Measurements from ENCODE around the gene TJAP1. TPM values are rescaled to one million over a fixed set of nuclear protein-coding genes. Genes with fewer than 3 reads are reported as not detected.
A peak's percentile ranks its signal among the peaks of the same experiment; 100 is the strongest.

Gene TJAP1
- total RNA-seq, 1 donor from 2014 or later, result 38.7 TPM

DNA sequence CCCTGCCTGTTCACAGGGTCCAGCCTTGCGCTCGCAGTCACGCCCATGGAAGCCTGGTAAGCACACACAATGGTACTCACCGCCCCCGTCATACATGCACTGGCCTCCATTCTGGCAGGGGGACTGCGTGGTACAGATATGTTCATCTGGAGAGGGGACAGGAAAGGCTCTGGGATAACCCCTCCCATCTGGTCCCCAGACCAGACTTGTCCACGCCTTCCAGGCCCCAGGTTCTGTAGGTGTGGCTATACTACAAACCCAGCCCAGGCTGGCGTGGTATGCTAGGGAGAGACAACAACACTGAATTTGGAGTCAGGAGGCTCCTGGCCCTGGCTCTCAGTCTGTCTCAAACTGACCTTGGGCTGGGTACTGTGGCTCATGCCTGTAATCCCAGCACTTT is 25.4 kb upstream of the TJAP1 start:
- peaks cover 16% of the 10 kb centered on the region for H3K4me1 Mint-ChIP-seq (ENCODE audit: unreplicated experiment)
- no peak overlapping the region for H3K4me3 Mint-ChIP-seq (ENCODE audit: unreplicated experiment)
- H3K9me3 Mint-ChIP-seq (ENCODE audit: unreplicated experiment), result no peaks in the 10 kb centered on the region
- no peak for TF ChIP-seq CTCF (IDR thresholded peaks at IDR 0.05)
- H3K27me3 Mint-ChIP-seq (ENCODE audit: unreplicated experiment), result peaks cover 14% of the 10 kb centered on the region
- no peak overlapping the region for H3K27ac Mint-ChIP-seq (ENCODE audit: unreplicated experiment)
- DNase-seq (ENCODE audit: extremely low spot score, unreplicated experiment), result no peak
- peaks cover 16% of the 10 kb centered on the region for H3K36me3 Mint-ChIP-seq (ENCODE audit: unreplicated experiment)

GRCh38 chr6:43452896-43453295 is 24.5 kb upstream of the TJAP1 start:
- H3K27me3 Mint-ChIP-seq (ENCODE audit: unreplicated experiment), result peaks cover 20% of the 10 kb centered on the region
- no peak overlapping the region for H3K4me3 Mint-ChIP-seq (ENCODE audit: unreplicated experiment)
- H3K4me1 Mint-ChIP-seq (ENCODE audit: unreplicated experiment), result peaks cover 19% of the 10 kb centered on the region
- peaks cover 8% of the 10 kb centered on the region for H3K36me3 Mint-ChIP-seq (ENCODE audit: unreplicated experiment)
- no peak for TF ChIP-seq CTCF (IDR thresholded peaks at IDR 0.05)
- H3K27ac Mint-ChIP-seq (ENCODE audit: unreplicated experiment), result no peak overlapping the region
- H3K9me3 Mint-ChIP-seq (ENCODE audit: unreplicated experiment), result no peaks in the 10 kb centered on the region
- DNase-seq (ENCODE audit: extremely low spot score, unreplicated experiment), result no peak

DNA sequence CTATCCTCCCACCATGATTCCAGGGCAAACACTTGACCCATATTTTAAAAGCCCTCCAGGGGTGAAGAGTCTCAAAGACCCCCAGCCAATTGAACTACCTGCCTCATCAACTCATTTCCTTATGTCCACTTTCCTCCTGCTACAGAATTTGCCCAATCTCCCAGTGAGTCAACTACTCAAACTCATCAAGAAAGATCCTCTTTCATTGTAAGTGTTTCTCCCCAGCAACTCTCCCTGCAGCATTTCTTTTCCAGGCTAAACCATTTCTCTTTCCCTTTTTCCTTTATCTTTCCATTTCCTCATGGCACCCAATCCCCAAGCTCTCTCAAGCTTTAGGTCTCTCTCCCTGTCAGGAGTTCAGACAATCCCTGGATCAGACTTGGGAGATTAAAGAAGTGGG is 23.5 kb upstream of the TJAP1 start:
- Mint-ChIP-seq H3K36me3 (ENCODE audit: unreplicated experiment) (peaks cover 6% of the 10 kb centered on the region), H3K27ac (ENCODE audit: unreplicated experiment) (no peak overlapping the region), H3K4me3 (ENCODE audit: unreplicated experiment) (no peak overlapping the region), H3K27me3 (ENCODE audit: unreplicated experiment) (peaks cover 20% of the 10 kb centered on the region), H3K4me1 (ENCODE audit: unreplicated experiment) (peaks cover 19% of the 10 kb centered on the region), H3K9me3 (ENCODE audit: unreplicated experiment) (no peaks in the 10 kb centered on the region)
- no peak for DNase-seq (ENCODE audit: extremely low spot score, unreplicated experiment)
- TF ChIP-seq CTCF (IDR thresholded peaks at IDR 0.05), result no peak

DNA sequence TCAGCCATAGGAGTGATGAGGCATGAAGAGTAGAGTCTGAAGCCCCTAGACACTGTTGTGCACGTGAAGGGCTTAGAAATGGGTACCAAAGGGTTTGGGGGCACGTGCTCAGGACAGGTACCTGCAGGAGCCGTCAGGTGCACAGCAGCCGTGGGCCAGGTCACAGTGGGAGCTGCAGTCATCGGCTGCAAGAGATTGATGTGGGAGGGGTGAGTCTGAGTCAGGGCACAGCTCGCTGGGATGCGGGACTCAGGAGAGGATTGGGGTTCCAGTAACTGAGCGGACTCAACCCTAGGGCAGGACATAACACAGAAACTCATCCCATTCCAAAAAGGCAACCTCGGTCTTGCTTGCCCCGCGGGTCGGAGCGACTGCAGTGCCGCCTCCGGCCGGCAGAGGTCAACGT is 23.1 kb upstream of the TJAP1 start:
- peaks cover 20% of the 10 kb centered on the region for H3K27me3 Mint-ChIP-seq (ENCODE audit: unreplicated experiment)
- TF ChIP-seq CTCF (IDR thresholded peaks at IDR 0.05), result peak; percentile 93
- H3K36me3 Mint-ChIP-seq (ENCODE audit: unreplicated experiment), result peaks cover 4% of the 10 kb centered on the region
- no peak overlapping the region for H3K27ac Mint-ChIP-seq (ENCODE audit: unreplicated experiment)
- no peak for DNase-seq (ENCODE audit: extremely low spot score, unreplicated experiment)
- H3K4me3 Mint-ChIP-seq (ENCODE audit: unreplicated experiment), result peak overlapping the region; percentile 72
- peaks cover 19% of the 10 kb centered on the region for H3K4me1 Mint-ChIP-seq (ENCODE audit: unreplicated experiment)
- H3K9me3 Mint-ChIP-seq (ENCODE audit: unreplicated experiment), result no peaks in the 10 kb centered on the region

- no peaks in the 10 kb centered on the region for H3K9me3 Mint-ChIP-seq (ENCODE audit: unreplicated experiment)
- H3K27ac Mint-ChIP-seq (ENCODE audit: unreplicated experiment), result no peak overlapping the region
- TF ChIP-seq CTCF (IDR thresholded peaks at IDR 0.05), result peak; percentile 5
- H3K36me3 Mint-ChIP-seq (ENCODE audit: unreplicated experiment), result peaks cover 4% of the 10 kb centered on the region
- peaks cover 24% of the 10 kb centered on the region for H3K27me3 Mint-ChIP-seq (ENCODE audit: unreplicated experiment)
- H3K4me1 Mint-ChIP-seq (ENCODE audit: unreplicated experiment), result peaks cover 19% of the 10 kb centered on the region
- DNase-seq (ENCODE audit: extremely low spot score, unreplicated experiment), result peak; percentile 95
- peak overlapping the region; percentile 72 for H3K4me3 Mint-ChIP-seq (ENCODE audit: unreplicated experiment)
These were observed 22.5 kb upstream of the TJAP1 start for GRCh38 chr6:43454696-43455530.

Data from osteocyte (in vitro differentiated cells).